AG04450 (cell line): ENCODE data around the gene TMOD3. TPM values are rescaled to one million over a fixed set of nuclear protein-coding genes. Genes with fewer than 3 reads are reported as not detected.
A peak's percentile ranks its signal among the peaks of the same experiment; 100 is the strongest.

Experiments used
- CTCF ChIA-PET: fragments of 300-600, 350-600 bp; formaldehyde crosslinking; extraction: SDS; loops from one replicate; lab custom pipeline; 2022; ENCODE audit warnings: antibody characterized with exemption, inconsistent platforms; lab: Charles Lee
- POLR2A ChIA-PET: fragments of 350-600 bp; formaldehyde crosslinking; extraction: SDS; loops from one replicate; lab custom pipeline; 2021; ENCODE audit warnings: antibody characterized with exemption, inconsistent platforms; lab: Yijun Ruan, JAX
- DNase-seq: peaks from one replicate; pipeline ENCODE4 v3.0.0-alpha.2; 2011; ENCODE audit warnings: low read depth, low spot score
- H3K27ac ChIP-seq: one replicate; pipeline ENCODE4 v1.5.1; 2012; ENCODE audit warnings: low read depth, low read length, control low read depth
- H3K27me3 ChIP-seq: one replicate; pipeline ENCODE4 v1.6.0; 2012; ENCODE audit warnings: low read length; ENCODE audit not compliant: control insufficient read depth, insufficient read depth
- H3K4me3 ChIP-seq: 2 replicates; pipeline ENCODE4 v1.5.1; 2011; ENCODE audit warnings: mild to moderate bottlenecking, low read depth, low read length, control low read depth
- H3K9me3 ChIP-seq: 2 replicates; pipeline ENCODE4 v1.5.1; 2012; ENCODE audit warnings: low read length; ENCODE audit not compliant: control insufficient read depth, insufficient read depth
- CTCF ChIP-seq: IDR thresholded peaks from 2 replicates; pipeline ENCODE4 v1.5.1; 2011; ENCODE audit warnings: low read depth, low read length, control low read depth, inconsistent platforms
- polyA plus RNA-seq: library from polyadenylated mRNA; depleted of rRNA; stranded (reverse); fragments of >200 nt; gene quantifications from 2 replicates; pipeline ENCODE4 v1.2.3, GENCODE V29; 2011

TMOD3 gene
- polyA plus RNA-seq, 1 experiment = 29.8 TPM

GRCh38 chr15:51825698-51826097, 3.8 kb upstream of the TMOD3 start:
- Histone ChIP-seq H3K9me3 (peaks cover 5% of the 10 kb centered on the region), H3K27me3 (no peaks in the 10 kb centered on the region), H3K4me3 (no peak overlapping the region), H3K27ac (no peak overlapping the region)
- TF ChIP-seq CTCF = no peak
- POLR2A ChIA-PET = no interaction called here
- no peak for DNase-seq
- CTCF ChIA-PET = interaction anchor here (0.7 kb wide), 1 partner anchor 49 kb away, joined by 3 read pairs; no protein-coding TSS in a partner anchor

- Histone ChIP-seq H3K4me3 (no peak overlapping the region), H3K27me3 (no peaks in the 10 kb centered on the region), H3K27ac (no peak overlapping the region), H3K9me3 (no peaks in the 10 kb centered on the region)
- ChIA-PET POLR2A (interaction anchor here (0.8 to 2.0 kb wide), 2 partner anchors 55 to 65 kb away, joined by 4 to 11 read pairs; no protein-coding TSS in a partner anchor), CTCF (interaction anchor here (2.2 kb wide), 1 partner anchor 60 kb away, joined by 8 read pairs; no protein-coding TSS in a partner anchor)
- TF ChIP-seq CTCF = no peak
- no peak for DNase-seq
These were observed 655 bp upstream of the TMOD3 start for GRCh38 chr15:51828621-51829375.

- H3K27me3 ChIP-seq = no peaks in the 10 kb centered on the region
- TF ChIP-seq CTCF = no peak
- H3K4me3 ChIP-seq = peak overlapping the region; percentile 84
- peak overlapping the region; percentile 80 for H3K27ac ChIP-seq
- POLR2A ChIA-PET = interaction anchor here (1.0 to 2.0 kb wide), 2 partner anchors 47 to 53 kb away, joined by 4 to 11 read pairs; no protein-coding TSS in a partner anchor
- CTCF ChIA-PET = interaction anchor here (0.6 to 2.2 kb wide), 4 partner anchors 55 to 1109 kb away, joined by 3 to 8 read pairs (median 4); no protein-coding TSS in a partner anchor
- no peak for DNase-seq
- H3K9me3 ChIP-seq = no peaks in the 10 kb centered on the region
These were observed 888 bp downstream of the TMOD3 start for GRCh38 chr15:51830276-51830806.

DNA sequence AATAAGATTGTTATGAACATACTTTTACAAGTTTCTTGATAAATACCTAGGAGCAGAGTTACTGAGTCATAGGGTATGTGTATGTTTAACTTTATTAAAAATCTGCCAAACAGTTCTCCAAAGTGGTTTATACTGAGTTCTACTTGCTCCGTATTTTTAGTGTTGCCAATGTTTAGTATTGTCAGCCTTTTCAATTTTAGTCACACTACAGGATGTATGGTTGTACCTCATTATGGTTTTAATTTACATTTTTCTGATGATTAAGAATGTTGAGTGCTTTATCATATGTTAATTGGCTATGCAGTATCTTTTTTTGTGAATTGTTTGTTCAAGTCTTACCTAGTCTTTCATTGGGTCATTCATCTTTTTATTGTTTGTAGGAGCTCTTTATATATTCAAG, 4.3 kb downstream of the TMOD3 start:
- TF ChIP-seq CTCF = no peak
- H3K4me3 ChIP-seq = no peak overlapping the region
- no peak overlapping the region for H3K27ac ChIP-seq
- POLR2A ChIA-PET = no interaction called here
- no peaks in the 10 kb centered on the region for H3K9me3 ChIP-seq
- CTCF ChIA-PET = no interaction called here
- H3K27me3 ChIP-seq = no peaks in the 10 kb centered on the region
- no peak for DNase-seq

GRCh38 chr15:51837792-51838251, 8.4 kb downstream of the TMOD3 start:
- ChIA-PET CTCF (interaction anchor here (0.7 to 1.5 kb wide), 2 partner anchors 51 to 462 kb away, joined by 4 read pairs; no protein-coding TSS in a partner anchor), POLR2A (no interaction called here)
- H3K9me3 ChIP-seq = no peaks in the 10 kb centered on the region
- H3K27ac ChIP-seq = no peak overlapping the region
- DNase-seq = no peak
- no peaks in the 10 kb centered on the region for H3K27me3 ChIP-seq
- H3K4me3 ChIP-seq = no peak overlapping the region
- no peak for TF ChIP-seq CTCF
